DMS79 treated with DMSO at 0.1 percent for 48 hours (cell line): ENCODE results near the gene TMED6.

Experiments
- DNase-seq: peaks from one replicate; lab custom pipeline; 2025; lab: John Stamatoyannopoulos, UW

TMED6 gene

GRCh38 chr16:69351309-69352027 is at the start of gene TMED6:
TSS of gene TMED6 (minus strand) at chr16:69351786. CDS start at chr16:69351753, 33 bp downstream.
- DNase-seq: no peak

GRCh38 chr16:69399361-69399760 is 47.8 kb upstream of the TMED6 start:
- no peak for DNase-seq

- no peak for DNase-seq
These were observed 46.4 kb upstream of the TMED6 start for GRCh38 chr16:69397821-69398521.

GRCh38 chr16:69396187-69397061 is 44.8 kb upstream of the TMED6 start:
- DNase-seq: peak; percentile 68

GRCh38 chr16:69395859-69396186 is 44.2 kb upstream of the TMED6 start:
- no peak for DNase-seq

GRCh38 chr16:69393898-69394849 is 42.6 kb upstream of the TMED6 start:
- no peak for DNase-seq

GRCh38 chr16:69386596-69386995 is 35.0 kb upstream of the TMED6 start:
- no peak for DNase-seq

GRCh38 chr16:69384974-69385373 is 33.4 kb upstream of the TMED6 start:
- no peak for DNase-seq

- DNase-seq: no peak
These were observed 30.8 kb upstream of the TMED6 start for GRCh38 chr16:69382421-69382820.

- no peak for DNase-seq
These were observed 29.6 kb upstream of the TMED6 start for GRCh38 chr16:69381231-69381630.

- DNase-seq: no peak
These were observed 27.2 kb upstream of the TMED6 start for GRCh38 chr16:69378760-69379159.

- no peak for DNase-seq
These were observed 26.4 kb upstream of the TMED6 start for GRCh38 chr16:69378036-69378435.

GRCh38 chr16:69376393-69377059 is 24.9 kb upstream of the TMED6 start:
- DNase-seq: no peak

- DNase-seq: no peak
These were observed 21.4 kb upstream of the TMED6 start for GRCh38 chr16:69373019-69373418.

- DNase-seq: no peak
These were observed 20.0 kb upstream of the TMED6 start for GRCh38 chr16:69371564-69371963.

- no peak for DNase-seq
These were observed 17.3 kb upstream of the TMED6 start for GRCh38 chr16:69368866-69369265.

- no peak for DNase-seq
These were observed 16.4 kb upstream of the TMED6 start for GRCh38 chr16:69367980-69368379.

- DNase-seq: no peak
These were observed 14.8 kb upstream of the TMED6 start for GRCh38 chr16:69366431-69366830.

- no peak for DNase-seq
These were observed 14.3 kb upstream of the TMED6 start for GRCh38 chr16:69365901-69366300.

- DNase-seq: no peak
These were observed 12.5 kb upstream of the TMED6 start for GRCh38 chr16:69364088-69364487.

- DNase-seq: no peak
These were observed 11.7 kb upstream of the TMED6 start for GRCh38 chr16:69363281-69363717.
